ENCODE measurements around the gene SDHD. TPM values are rescaled to one million over a fixed set of nuclear protein-coding genes. Genes with fewer than 3 reads are reported as not detected.

SDHD gene
- 48.0 and 62.7 TPM in 2 replicates for total RNA-seq (2014; rRNA removed; shearing (Covaris generic))

DNA sequence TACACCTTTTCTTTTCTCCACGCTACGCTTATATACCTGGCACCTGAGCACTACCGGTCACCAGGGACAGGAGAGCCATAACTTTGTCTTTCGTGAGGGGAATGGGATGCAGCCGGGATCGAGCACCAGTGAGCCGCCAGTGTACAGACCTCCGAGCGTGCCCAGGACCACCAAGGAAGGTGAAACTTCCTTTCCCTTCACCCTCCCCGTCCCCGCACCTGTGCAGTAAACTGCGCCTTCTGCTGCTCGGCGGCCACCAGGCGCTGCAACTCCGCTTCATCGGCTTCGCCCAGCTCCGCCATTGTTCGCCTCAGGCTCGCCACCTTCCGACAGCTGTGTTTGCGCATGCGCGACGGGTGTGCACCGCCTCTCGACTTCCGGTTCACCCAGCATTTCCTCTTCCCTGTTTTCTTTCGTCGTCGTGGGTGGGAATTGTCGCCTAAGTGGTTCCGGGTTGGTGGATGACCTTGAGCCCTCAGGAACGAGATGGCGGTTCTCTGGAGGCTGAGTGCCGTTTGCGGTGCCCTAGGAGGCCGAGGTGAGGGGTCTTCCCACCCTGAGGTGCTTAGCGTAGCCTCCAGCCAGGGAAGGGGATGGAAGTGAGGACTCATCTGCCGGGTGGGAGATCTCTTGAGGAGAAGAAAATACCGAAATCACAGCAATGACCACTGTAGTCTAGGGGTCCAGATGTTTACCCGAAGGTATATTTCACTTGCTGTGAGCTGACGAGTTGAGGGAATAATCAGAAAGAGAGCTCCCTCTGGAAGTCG lies at the start of gene SDHD, which contains the start of gene TIMM8B:
TSS of gene SDHD (plus strand) at position 452 of the 770 bp plus-strand sequence. CDS start at position 487, 35 bp downstream.
TSS of gene TIMM8B (minus strand) at position 335 of the 770 bp plus-strand sequence. CDS start at position 302, 33 bp downstream.

DNA sequence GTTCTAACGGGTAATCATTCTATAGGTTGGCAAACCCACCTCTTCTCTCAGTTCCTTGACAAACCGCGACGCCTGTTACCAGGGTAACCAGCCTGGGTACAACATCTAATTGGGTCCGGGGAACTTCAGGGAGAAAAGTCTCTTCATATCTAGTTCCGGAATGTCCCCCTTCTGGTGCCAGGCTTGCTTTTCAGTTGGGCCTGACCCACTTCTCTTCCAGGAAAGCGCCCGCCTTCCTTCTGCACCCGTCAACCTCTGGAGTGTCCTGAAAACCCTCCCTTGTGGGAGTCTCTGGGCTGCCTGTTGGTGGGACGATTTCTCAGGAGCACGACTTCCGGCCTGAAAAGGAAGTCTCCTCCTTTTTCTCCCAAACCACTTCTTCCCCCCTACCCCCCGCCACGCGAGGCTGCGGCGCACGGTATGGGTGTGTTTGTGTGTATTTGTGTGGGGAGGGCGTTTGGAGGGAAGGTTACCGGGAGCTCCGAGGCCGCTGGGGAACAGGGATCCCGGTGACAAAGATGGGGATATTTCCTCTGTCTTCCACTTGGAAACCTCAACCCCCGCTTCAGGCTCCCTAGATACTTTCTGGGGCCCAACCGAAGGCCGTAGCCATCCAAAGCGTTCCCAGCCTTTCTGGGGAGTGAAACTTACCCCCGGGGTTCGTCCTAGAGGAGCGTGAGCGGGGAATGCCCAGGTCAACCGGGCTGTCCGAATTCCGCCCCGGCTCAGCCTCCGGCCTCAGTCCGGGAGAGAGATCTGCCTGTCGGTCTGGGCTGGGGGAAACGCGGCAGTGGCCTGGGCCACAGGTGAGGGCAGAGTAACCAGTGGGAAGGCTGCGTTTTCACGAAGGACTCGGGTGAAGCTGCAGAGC lies 12.5 kb upstream of the SDHD start, which contains the start of the genes NKAPD1 and PIH1D2:
TSS of gene NKAPD1 (plus strand) at position 359 of the 871 bp plus-strand sequence. CDS start 1,276 bp downstream, outside the sequence.
TSS of gene PIH1D2 (minus strand) at position 77 of the 871 bp plus-strand sequence. CDS start 843 bp downstream, outside the sequence.

Other genes with a start within 250 kb of the SDHD start
- 13.1 and 22.7 TPM in 2 replicates for gene ALG9, start 215.3 kb upstream of the SDHD start, total RNA-seq (2014; rRNA removed; shearing (Covaris generic))
- 2.6 and 3.1 TPM in 2 replicates for gene FDXACB1, start 207.7 kb upstream of the SDHD start, total RNA-seq (2014; rRNA removed; shearing (Covaris generic))
- 30.2 and 41.3 TPM in 2 replicates for gene CFAP68, start 207.3 kb upstream of the SDHD start, total RNA-seq (2014; rRNA removed; shearing (Covaris generic))
- gene CRYAB, start 175.1 kb upstream of the SDHD start, total RNA-seq (2014; rRNA removed; shearing (Covaris generic)), result not detected in 2 replicates
- gene HSPB2, start 174.1 kb upstream of the SDHD start, total RNA-seq (2014; rRNA removed; shearing (Covaris generic)), result not detected in 2 replicates
- 1.2 TPM in 1 of 2 replicates, not detected in the other for gene C11orf52, start 168.0 kb upstream of the SDHD start, total RNA-seq (2014; rRNA removed; shearing (Covaris generic))
- 5.0 and 6.2 TPM in 2 replicates for gene DIXDC1, start 149.5 kb upstream of the SDHD start, total RNA-seq (2014; rRNA removed; shearing (Covaris generic))
- 28.2 and 33.2 TPM in 2 replicates for gene DLAT, start 61.5 kb upstream of the SDHD start, total RNA-seq (2014; rRNA removed; shearing (Covaris generic))
- gene PIH1D2, start 12.9 kb upstream of the SDHD start, total RNA-seq (2014; rRNA removed; shearing (Covaris generic)), result 1.7 and 2.1 TPM in 2 replicates
- 16.4 and 24.2 TPM in 2 replicates for gene NKAPD1, start 12.6 kb upstream of the SDHD start, total RNA-seq (2014; rRNA removed; shearing (Covaris generic))
- gene TIMM8B, start 117 bp upstream of the SDHD start, total RNA-seq (2014; rRNA removed; shearing (Covaris generic)), result 90.4 and 106 TPM in 2 replicates
- 1.2 and 3.5 TPM in 2 replicates for gene IL18, start 77.2 kb downstream of the SDHD start, total RNA-seq (2014; rRNA removed; shearing (Covaris generic))
- not detected in 2 replicates for gene TEX12, start 80.5 kb downstream of the SDHD start, total RNA-seq (2014; rRNA removed; shearing (Covaris generic))
- 0.66 and 1.0 TPM in 2 replicates for gene BCO2, start 88.6 kb downstream of the SDHD start, total RNA-seq (2014; rRNA removed; shearing (Covaris generic))
- gene PTS, start 139.6 kb downstream of the SDHD start, total RNA-seq (2014; rRNA removed; shearing (Covaris generic)), result 54.4 and 65.5 TPM in 2 replicates
- gene PLET1, start 174.0 kb downstream of the SDHD start, total RNA-seq (2014; rRNA removed; shearing (Covaris generic)), result not detected in 2 replicates

Measured in A375 (cell line).